DND-41 (cell line): ENCODE measurements around the gene CACNA2D1.

Source experiments
- CTCF ChIP-seq: IDR thresholded peaks from 2 replicates; pipeline ENCODE4 v1.5.1; 2012; ENCODE audit warnings: borderline replicate concordance, low read length, moderate library complexity, mild to moderate bottlenecking; ENCODE audit not compliant: poor library complexity, severe bottlenecking; ENCODE audit errors: extremely low read depth
- EZH2 ChIP-seq: IDR thresholded peaks from 3 replicates; pipeline ENCODE4 v1.6.1; 2012; ENCODE audit warnings: borderline replicate concordance, low read depth, mild to moderate bottlenecking, moderate library complexity, low read length, inconsistent platforms; ENCODE audit not compliant: severe bottlenecking

- TF ChIP-seq EZH2 = no peak
- TF ChIP-seq CTCF = no peak
Measured at GRCh38 chr7:82286798-82287140, 156.8 kb downstream of the CACNA2D1 start.
